Sigmoid colon (tissue), 4 donors: ENCODE measurements around the gene HLF.

Source experiments
- CTCF ChIP-seq, 4 experiments: fragments of 450-650 bp in 3 of 4; fragments of 200-600 bp in 1 of 4; IDR thresholded peaks; one replicate each; pipeline ENCODE4 v1.5.1; 2016 to 2019; ENCODE audit warnings: antibody characterized with exemption in 4 of 4, mild to moderate bottlenecking in 3 of 4, moderate library complexity in 2 of 4
- EP300 ChIP-seq, 4 donors: sonication (generic); formaldehyde crosslinking; IDR thresholded peaks; one replicate each; pipeline ENCODE4 v1.6.1; 2017; ENCODE audit warnings: antibody characterized with exemption in 4 of 4
- POLR2A ChIP-seq, 2 donors: fragments of 450-650 bp; IDR thresholded peaks; one replicate each; pipeline ENCODE4 v1.6.1; 2016; ENCODE audit warnings: antibody characterized with exemption in 2 of 2, mild to moderate bottlenecking in 2 of 2, moderate library complexity in 2 of 2
- POLR2AphosphoS5 ChIP-seq, 4 donors: sonication (generic); formaldehyde crosslinking; IDR thresholded peaks; one replicate each; pipeline ENCODE4 v1.6.1; 2017; ENCODE audit warnings: antibody characterized with exemption in 4 of 4

- no peak for TF ChIP-seq CTCF (IDR thresholded peaks at IDR 0.05)
- no peak for TF ChIP-seq POLR2A (IDR thresholded peaks at IDR 0.05)
- TF ChIP-seq POLR2AphosphoS5 (IDR thresholded peaks at IDR 0.05): no peak
- no peak for TF ChIP-seq EP300 (IDR thresholded peaks at IDR 0.05)
Observed at GRCh38 chr17:55290492-55291113, 25.8 kb downstream of the HLF start.
